Esophagus muscularis mucosa (tissue), 4 donors: ENCODE measurements around the gene NFATC1. TPM values are rescaled to one million over a fixed set of nuclear protein-coding genes. Genes with fewer than 3 reads are reported as not detected.

Experiments used
- DNase-seq: peaks from one replicate; pipeline ENCODE4 v3.0.0-alpha.2; 2017; ENCODE audit errors: extremely low spot score
- H3K27ac ChIP-seq, 4 donors: fragments of 200-600 bp; sonication (generic); replicated peaks in 1 of 4; 1 replicate in 3 of 4; 2 replicates in 1 of 4; pipeline ENCODE4 v1.5.1; 2016 to 2019; ENCODE audit warnings: mild to moderate bottlenecking in 1 of 4
- H3K27me3 ChIP-seq, 4 donors: fragments of 200-600 bp; sonication (generic); one replicate each; pipeline versions ENCODE4 v1.5.1 to v1.6.0; 2016 to 2019
- H3K36me3 ChIP-seq, 4 donors: fragments of 200-600 bp; sonication (generic); one replicate each; pipeline ENCODE4 v1.5.1; 2016 to 2019
- H3K4me1 ChIP-seq, 4 donors: fragments of 200-600 bp; sonication (generic); one replicate each; pipeline ENCODE4 v1.5.1; 2016 to 2019
- H3K4me3 ChIP-seq, 4 donors: fragments of 200-600 bp; sonication (generic); 1 replicate in 2 of 4; 2 replicates in 2 of 4; pipeline ENCODE4 v1.5.1; 2016 to 2019; ENCODE audit warnings: mild to moderate bottlenecking in 4 of 4, moderate library complexity in 1 of 4
- H3K9me3 ChIP-seq, 4 donors: fragments of 200-600 bp; sonication (generic); 1 replicate in 3 of 4; 2 replicates in 1 of 4; pipeline ENCODE4 v1.5.1; 2016 to 2019
- CTCF ChIP-seq, 3 experiments: fragments of 200-600 bp in 2 of 3; fragments of 450-650 bp in 1 of 3; sonication (generic) in 2 of 3; IDR thresholded peaks; one replicate each; pipeline ENCODE4 v1.5.1; 2017 to 2019; ENCODE audit warnings: antibody characterized with exemption in 3 of 3, mild to moderate bottlenecking in 2 of 3, moderate library complexity in 1 of 3
- EP300 ChIP-seq: sonication (generic); formaldehyde crosslinking; IDR thresholded peaks from one replicate; pipeline ENCODE4 v1.6.1; 2017; ENCODE audit warnings: antibody characterized with exemption
- POLR2A ChIP-seq: fragments of 450-650 bp; IDR thresholded peaks from one replicate; pipeline ENCODE4 v1.6.1; 2017; ENCODE audit warnings: antibody characterized with exemption, moderate library complexity, mild to moderate bottlenecking, low read depth
- POLR2AphosphoS5 ChIP-seq, 2 donors: sonication (generic); formaldehyde crosslinking; IDR thresholded peaks; one replicate each; pipeline ENCODE4 v1.6.1; 2017; ENCODE audit warnings: antibody characterized with exemption in 2 of 2
- WGBS: methylation state at CpG from one replicate; pipeline ENCODE4 v1.1.5; 2018; 5-methylcytosine and 5-hydroxymethylcytosine counted together
- intact Hi-C: fragments of 100-400 bp; cut with DNase I; formaldehyde crosslinking; loops from one replicate; pipeline ENCODE4 v1.15.1; 2023
- total RNA-seq, 4 donors: library from RNA; depleted of rRNA; stranded (reverse); fragments of >200 nt; gene quantifications; one replicate each; pipeline versions ENCODE4 v1.1.0 to v1.2.1, GENCODE V29; 2016

The NFATC1 gene
- total RNA-seq, 4 donors from 2014 or later: 15.0 to 22.0 (median 17.8) TPM

GRCh38 chr18:79487801-79488201, 92.1 kb downstream of the NFATC1 start:
- H3K4me3 ChIP-seq: no peak overlapping the region
- H3K36me3 ChIP-seq: peaks cover 27 to 64% (median 55%) of the 10 kb centered on the region in 4 donors
- no peak for DNase-seq
- H3K9me3 ChIP-seq: no peaks in the 10 kb centered on the region
- no peaks in the 10 kb centered on the region for H3K27me3 ChIP-seq
- H3K27ac ChIP-seq: no peak overlapping the region
- H3K4me1 ChIP-seq: peaks cover 0 to 27% (median 20%) of the 10 kb centered on the region in 4 donors
- WGBS: 83% methylated on average over 22 of the region's 22 CpGs
- intact Hi-C loops: no loop called here
- no peak for TF ChIP-seq POLR2A
- TF ChIP-seq POLR2AphosphoS5 (IDR thresholded peaks at IDR 0.05): no peak
- no peak for TF ChIP-seq CTCF (IDR thresholded peaks at IDR 0.05)
- no peak for TF ChIP-seq EP300

- peaks cover 27 to 69% (median 58%) of the 10 kb centered on the region in 4 donors for H3K36me3 ChIP-seq
- WGBS: 77% methylated on average over 9 of the region's 26 CpGs
- H3K27ac ChIP-seq: no peak overlapping the region
- intact Hi-C loops: no loop called here
- H3K27me3 ChIP-seq: no peaks in the 10 kb centered on the region
- H3K9me3 ChIP-seq: no peaks in the 10 kb centered on the region
- peaks cover 0 to 27% (median 20%) of the 10 kb centered on the region in 4 donors for H3K4me1 ChIP-seq
- DNase-seq: no peak
- TF ChIP-seq POLR2AphosphoS5 (IDR thresholded peaks at IDR 0.05) (no peak), POLR2A (no peak), EP300 (no peak), CTCF (IDR thresholded peaks at IDR 0.05) (no peak)
- no peak overlapping the region for H3K4me3 ChIP-seq
These were observed 92.8 kb downstream of the NFATC1 start for GRCh38 chr18:79488311-79489050.

- no peak for DNase-seq
- H3K36me3 ChIP-seq: peaks cover 27 to 76% (median 64%) of the 10 kb centered on the region in 4 donors
- H3K27ac ChIP-seq: no peak overlapping the region
- peaks cover 0 to 22% (median 20%) of the 10 kb centered on the region in 4 donors for H3K4me1 ChIP-seq
- H3K9me3 ChIP-seq: no peaks in the 10 kb centered on the region
- H3K27me3 ChIP-seq: no peaks in the 10 kb centered on the region
- TF ChIP-seq CTCF (IDR thresholded peaks at IDR 0.05) (no peak), POLR2A (no peak), POLR2AphosphoS5 (IDR thresholded peaks at IDR 0.05) (no peak), EP300 (no peak)
- 89% methylated on average over 15 of the region's 32 CpGs for WGBS
- H3K4me3 ChIP-seq: no peak overlapping the region
- intact Hi-C loops: no loop called here
These were observed 93.5 kb downstream of the NFATC1 start for GRCh38 chr18:79489051-79489898.

DNA sequence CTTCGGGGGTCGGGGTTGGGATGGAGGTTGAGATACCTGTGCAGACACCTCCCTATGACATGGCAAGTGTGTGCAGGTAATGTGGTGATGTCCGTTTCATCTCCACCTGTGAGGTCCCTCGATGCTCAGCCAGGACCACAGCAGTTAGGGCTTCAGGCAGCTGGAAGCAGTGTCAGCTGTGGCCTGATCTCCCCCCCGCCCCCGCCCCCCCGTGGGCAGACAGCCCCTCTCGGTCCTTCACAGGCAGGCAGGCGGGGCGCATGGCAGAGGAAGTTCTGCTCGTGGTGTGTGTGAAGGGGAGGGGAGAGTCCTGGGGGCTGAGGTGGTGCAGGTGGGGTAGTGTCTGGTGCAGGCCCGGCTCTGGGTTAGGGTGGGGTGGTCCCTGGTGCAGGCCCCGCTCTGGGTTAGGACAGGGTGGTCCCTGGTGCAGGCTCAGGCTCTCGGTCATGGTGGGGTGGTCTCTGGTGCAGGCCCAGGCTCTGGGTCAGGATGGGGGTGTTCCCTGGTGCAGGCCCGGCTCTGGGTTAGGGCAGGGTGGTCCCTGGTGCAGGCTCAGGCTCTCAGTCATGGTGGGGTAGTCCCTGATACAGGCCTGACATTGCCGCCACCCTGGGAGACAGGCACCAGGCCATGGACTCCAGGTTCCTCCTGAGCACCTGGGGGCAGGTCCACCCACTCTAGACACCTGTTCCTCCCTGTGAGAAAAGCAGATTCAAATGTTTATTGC, 94.3 kb downstream of the NFATC1 start:
- H3K27me3 ChIP-seq: no peaks in the 10 kb centered on the region
- no peak overlapping the region for H3K4me3 ChIP-seq
- H3K4me1 ChIP-seq: peaks cover 0 to 16% (median 13%) of the 10 kb centered on the region in 4 donors
- no peaks in the 10 kb centered on the region for H3K9me3 ChIP-seq
- 82% methylated on average over 3 of the region's 16 CpGs for WGBS
- TF ChIP-seq POLR2A (no peak), CTCF (IDR thresholded peaks at IDR 0.05) (no peak), POLR2AphosphoS5 (IDR thresholded peaks at IDR 0.05) (no peak), EP300 (no peak)
- no peak overlapping the region for H3K27ac ChIP-seq
- intact Hi-C loops: no loop called here
- peaks cover 27 to 79% (median 63%) of the 10 kb centered on the region in 4 donors for H3K36me3 ChIP-seq
- no peak for DNase-seq
